Measurements from ENCODE around the gene CTDNEP1. TPM values are rescaled to one million over a fixed set of nuclear protein-coding genes. Genes with fewer than 3 reads are reported as not detected.

Gene CTDNEP1
- total RNA-seq, result 55.4 and 73.5 TPM in 2 replicates

- DNase-seq (ENCODE audit: extremely low read depth, low read depth, low spot score), result peak; percentile 98
Measured at GRCh38 chr17:7251661-7252175, at the start of gene CTDNEP1. CTDNEP1 (minus strand) TSS chr17:7251734; CDS start chr17:7251296, 438 bp downstream.

- DNase-seq (ENCODE audit: extremely low read depth, low read depth, low spot score), result no peak
Measured at GRCh38 chr17:7296189-7296861, 44.8 kb upstream of the CTDNEP1 start.

- DNase-seq (ENCODE audit: extremely low read depth, low read depth, low spot score), result no peak
Measured at GRCh38 chr17:7295230-7296180, 44.0 kb upstream of the CTDNEP1 start.

- DNase-seq (ENCODE audit: extremely low read depth, low read depth, low spot score), result no peak
Measured at GRCh38 chr17:7294614-7295153, 43.1 kb upstream of the CTDNEP1 start, which contains the start of gene YBX2. YBX2 (minus strand) TSS chr17:7294639; CDS start chr17:7294500, 139 bp downstream.

GRCh38 chr17:7293816-7294613, 42.5 kb upstream of the CTDNEP1 start:
- no peak for DNase-seq (ENCODE audit: extremely low read depth, low read depth, low spot score)

GRCh38 chr17:7293159-7293558, 41.6 kb upstream of the CTDNEP1 start:
- no peak for DNase-seq (ENCODE audit: extremely low read depth, low read depth, low spot score)

GRCh38 chr17:7292729-7293128, 41.2 kb upstream of the CTDNEP1 start:
- DNase-seq (ENCODE audit: extremely low read depth, low read depth, low spot score), result no peak

- no peak for DNase-seq (ENCODE audit: extremely low read depth, low read depth, low spot score)
Measured at GRCh38 chr17:7292194-7292593, 40.7 kb upstream of the CTDNEP1 start.

- DNase-seq (ENCODE audit: extremely low read depth, low read depth, low spot score), result no peak
Measured at GRCh38 chr17:7290685-7291084, 39.2 kb upstream of the CTDNEP1 start.

- DNase-seq (ENCODE audit: extremely low read depth, low read depth, low spot score), result no peak
Measured at GRCh38 chr17:7290166-7290565, 38.6 kb upstream of the CTDNEP1 start.

GRCh38 chr17:7289256-7290032, 37.9 kb upstream of the CTDNEP1 start:
- DNase-seq (ENCODE audit: extremely low read depth, low read depth, low spot score), result no peak

- no peak for DNase-seq (ENCODE audit: extremely low read depth, low read depth, low spot score)
Measured at GRCh38 chr17:7285679-7286078, 34.1 kb upstream of the CTDNEP1 start.

GRCh38 chr17:7284911-7285310, 33.4 kb upstream of the CTDNEP1 start:
- no peak for DNase-seq (ENCODE audit: extremely low read depth, low read depth, low spot score)

- no peak for DNase-seq (ENCODE audit: extremely low read depth, low read depth, low spot score)
Measured at GRCh38 chr17:7283471-7284216, 32.1 kb upstream of the CTDNEP1 start.

- no peak for DNase-seq (ENCODE audit: extremely low read depth, low read depth, low spot score)
Measured at GRCh38 chr17:7282752-7283321, 31.3 kb upstream of the CTDNEP1 start.

GRCh38 chr17:7281953-7282751, 30.6 kb upstream of the CTDNEP1 start:
- no peak for DNase-seq (ENCODE audit: extremely low read depth, low read depth, low spot score)

- DNase-seq (ENCODE audit: extremely low read depth, low read depth, low spot score), result no peak
Measured at GRCh38 chr17:7281074-7281952, 29.8 kb upstream of the CTDNEP1 start, which contains the start of gene SLC2A4. SLC2A4 (plus strand) TSS chr17:7281718; CDS start chr17:7281935, 217 bp downstream.
